Mesendoderm (in vitro differentiated cells): ENCODE data around the gene RIPOR1.

ENCODE experiments used
- DNase-seq: peaks from one replicate; pipeline ENCODE4 v3.0.0; 2013
- H2AK5ac ChIP-seq: 2 replicates; pipeline ENCODE4 v1.6.1; 2013; ENCODE audit warnings: low read length, inconsistent platforms
- H2BK120ac ChIP-seq: 2 replicates; pipeline ENCODE4 v1.6.1; 2013; ENCODE audit warnings: low read depth, mild to moderate bottlenecking, low read length, moderate library complexity, mixed read lengths
- H2BK15ac ChIP-seq: replicated peaks from 2 replicates; pipeline ENCODE4 v1.6.1; 2013; ENCODE audit warnings: low read depth, mild to moderate bottlenecking, moderate library complexity
- H2BK5ac ChIP-seq: 2 replicates; pipeline ENCODE4 v1.6.1; 2013; ENCODE audit warnings: low read length, inconsistent platforms
- H3K18ac ChIP-seq: 2 replicates; pipeline ENCODE4 v1.6.1; 2013; ENCODE audit warnings: mild to moderate bottlenecking, low read length, mixed read lengths
- H3K23ac ChIP-seq: one replicate; pipeline ENCODE4 v1.6.1; 2013; ENCODE audit warnings: low read length
- H3K27ac ChIP-seq: 2 replicates; pipeline ENCODE4 v1.5.1; 2013; ENCODE audit warnings: low read depth, mild to moderate bottlenecking, inconsistent platforms, low read length, moderate library complexity
- H3K27me3 ChIP-seq: 2 replicates; pipeline ENCODE4 v1.6.1; 2013; ENCODE audit warnings: low read length, control low read depth, mild to moderate bottlenecking, inconsistent platforms; ENCODE audit not compliant: insufficient read depth, poor library complexity
- H3K36me3 ChIP-seq: 2 replicates; pipeline ENCODE4 v1.6.1; 2013; ENCODE audit warnings: low read length, inconsistent platforms; ENCODE audit not compliant: control insufficient read depth, insufficient read depth
- H3K4ac ChIP-seq: one replicate; pipeline ENCODE4 v1.6.1; 2013; ENCODE audit warnings: low read depth, mild to moderate bottlenecking, low read length, moderate library complexity
- H3K4me1 ChIP-seq: 2 replicates; pipeline ENCODE4 v1.6.1; 2013; ENCODE audit warnings: low read depth, low read length, inconsistent platforms; ENCODE audit not compliant: control insufficient read depth
- H3K4me2 ChIP-seq: 2 replicates; pipeline ENCODE4 v1.6.1; 2013; ENCODE audit warnings: low read length
- H3K4me3 ChIP-seq: 2 replicates; pipeline ENCODE4 v1.5.1; 2013; ENCODE audit warnings: mild to moderate bottlenecking, low read length
- H3K56ac ChIP-seq: one replicate; pipeline ENCODE4 v1.6.1; 2013; ENCODE audit warnings: low read length
- H3K79me1 ChIP-seq: 2 replicates; pipeline ENCODE4 v1.6.1; 2013; ENCODE audit warnings: low read length, inconsistent platforms
- H3K79me2 ChIP-seq: 2 replicates; pipeline ENCODE4 v1.6.1; 2013; ENCODE audit warnings: mild to moderate bottlenecking, low read length; ENCODE audit not compliant: control insufficient read depth, insufficient read depth
- H3K9ac ChIP-seq: 2 replicates; pipeline ENCODE4 v1.6.1; 2013; ENCODE audit warnings: low read length, inconsistent platforms
- H4K5ac ChIP-seq: one replicate; pipeline ENCODE4 v1.6.1; 2013; ENCODE audit warnings: low read length
- H4K8ac ChIP-seq: one replicate; pipeline ENCODE4 v1.6.1; 2013; ENCODE audit warnings: low read depth, mild to moderate bottlenecking, control low read depth, low read length, moderate library complexity
- WGBS: extraction: QIAGEN DNeasy Blood & Tissue Kit; methylation state at CpG from one replicate; pipeline ENCODE4 v1.1.7; 2013; ENCODE audit warnings: low lambda C conversion rate, missing lambda C conversion rate; ENCODE audit not compliant: insufficient coverage; ENCODE audit errors: extremely low coverage; 5-methylcytosine and 5-hydroxymethylcytosine counted together

RIPOR1 gene

GRCh38 chr16:67519242-67519641 is 9.4 kb upstream of the RIPOR1 start:
- no peaks in the 10 kb centered on the region for H3K36me3 ChIP-seq
- no peak overlapping the region for H2BK5ac ChIP-seq
- H3K27me3 ChIP-seq = peaks cover 3% of the 10 kb centered on the region

GRCh38 chr16:67521095-67521804 is 7.4 kb upstream of the RIPOR1 start:
- H3K4ac ChIP-seq = no peak overlapping the region
- H3K56ac ChIP-seq = peak overlapping the region; percentile 77
- H3K23ac ChIP-seq = no peak overlapping the region
- H3K9ac ChIP-seq = peak overlapping the region; percentile 62
- no peaks in the 10 kb centered on the region for H3K79me2 ChIP-seq
- peak overlapping the region; percentile 73 for H3K4me2 ChIP-seq
- no peak overlapping the region for H3K4me3 ChIP-seq
- no peaks in the 10 kb centered on the region for H3K36me3 ChIP-seq
- peak; percentile 98 for DNase-seq
- no peak overlapping the region for H2BK120ac ChIP-seq
- no peak overlapping the region for H2BK15ac ChIP-seq
- H4K8ac ChIP-seq = no peak overlapping the region
- no peak overlapping the region for H3K27ac ChIP-seq
- no peak overlapping the region for H3K18ac ChIP-seq
- no peak overlapping the region for H2BK5ac ChIP-seq
- peaks cover 3% of the 10 kb centered on the region for H3K27me3 ChIP-seq
- H3K4me1 ChIP-seq = no peaks in the 10 kb centered on the region
- no peak overlapping the region for H2AK5ac ChIP-seq
- WGBS = no CpG with 5 or more reads among the region's 25 CpGs
- no peaks in the 10 kb centered on the region for H3K79me1 ChIP-seq
- no peak overlapping the region for H4K5ac ChIP-seq

More at GRCh38 chr16:67519242-67519641, 9.4 kb upstream of the RIPOR1 start:
- Histone ChIP-seq H3K56ac (no peak overlapping the region), H4K5ac (no peak overlapping the region), H3K9ac (no peak overlapping the region), H3K4ac (no peak overlapping the region), H3K23ac (no peak overlapping the region), H3K4me3 (no peak overlapping the region), H2AK5ac (no peak overlapping the region), H2BK120ac (no peak overlapping the region), H2BK15ac (no peak overlapping the region), H3K18ac (no peak overlapping the region), H3K79me2 (no peaks in the 10 kb centered on the region), H3K4me2 (no peak overlapping the region), H4K8ac (no peak overlapping the region), H3K79me1 (no peaks in the 10 kb centered on the region), H3K27ac (no peak overlapping the region), H3K4me1 (no peaks in the 10 kb centered on the region)
- no CpG with 5 or more reads among the region's 4 CpGs for WGBS
- no peak for DNase-seq

- WGBS = no CpG with 5 or more reads among the region's 11 CpGs
- peaks cover 8% of the 10 kb centered on the region for H3K27me3 ChIP-seq
Measured at GRCh38 chr16:67525176-67525860, 3.3 kb upstream of the RIPOR1 start.

GRCh38 chr16:67526149-67526791 is 2.4 kb upstream of the RIPOR1 start:
- peak; percentile 43 for DNase-seq
- WGBS = no CpG with 5 or more reads among the region's 3 CpGs

More at GRCh38 chr16:67525176-67525860, 3.3 kb upstream of the RIPOR1 start:
- H3K27ac ChIP-seq = no peak overlapping the region
- no peak overlapping the region for H2AK5ac ChIP-seq
- no peak overlapping the region for H3K4ac ChIP-seq
- H3K9ac ChIP-seq = no peak overlapping the region
- no peaks in the 10 kb centered on the region for H3K79me2 ChIP-seq
- peaks cover 2% of the 10 kb centered on the region for H3K4me1 ChIP-seq
- no peak overlapping the region for H3K4me3 ChIP-seq
- H3K18ac ChIP-seq = no peak overlapping the region
- H2BK5ac ChIP-seq = no peak overlapping the region
- no peak for DNase-seq
- H3K36me3 ChIP-seq = no peaks in the 10 kb centered on the region
- H3K23ac ChIP-seq = no peak overlapping the region
- no peak overlapping the region for H4K5ac ChIP-seq
- H4K8ac ChIP-seq = no peak overlapping the region
- H3K79me1 ChIP-seq = no peaks in the 10 kb centered on the region
- H2BK15ac ChIP-seq = no peak overlapping the region
- H2BK120ac ChIP-seq = no peak overlapping the region
- H3K4me2 ChIP-seq = no peak overlapping the region
- no peak overlapping the region for H3K56ac ChIP-seq

GRCh38 chr16:67528870-67529581 is 397 bp downstream of the RIPOR1 start:
- WGBS = no CpG with 5 or more reads among the region's 65 CpGs
- H2AK5ac ChIP-seq = no peak overlapping the region
- H4K5ac ChIP-seq = no peak overlapping the region
- no peak overlapping the region for H3K27ac ChIP-seq
- H2BK15ac ChIP-seq = no peak overlapping the region
- peaks cover 32% of the 10 kb centered on the region for H3K27me3 ChIP-seq
- H3K79me2 ChIP-seq = no peaks in the 10 kb centered on the region
- peak overlapping the region; percentile 85 for H3K56ac ChIP-seq
- peak overlapping the region; percentile 0 for H3K23ac ChIP-seq
- H3K9ac ChIP-seq = peak overlapping the region; percentile 68
- peak overlapping the region; percentile 71 for H3K4me2 ChIP-seq
- H4K8ac ChIP-seq = no peak overlapping the region
- no peak overlapping the region for H2BK120ac ChIP-seq
- H2BK5ac ChIP-seq = no peak overlapping the region
- H3K36me3 ChIP-seq = no peaks in the 10 kb centered on the region
- H3K4me3 ChIP-seq = peak overlapping the region; percentile 35
- peak overlapping the region; percentile 56 for H3K4ac ChIP-seq
- H3K79me1 ChIP-seq = no peaks in the 10 kb centered on the region
- H3K4me1 ChIP-seq = peaks cover 2% of the 10 kb centered on the region
- DNase-seq = peak; percentile 42
- H3K18ac ChIP-seq = peak overlapping the region; percentile 64

More at GRCh38 chr16:67526149-67526791, 2.4 kb upstream of the RIPOR1 start:
- no peak overlapping the region for H3K56ac ChIP-seq
- no peak overlapping the region for H2BK15ac ChIP-seq
- H3K27ac ChIP-seq = no peak overlapping the region
- no peak overlapping the region for H3K18ac ChIP-seq
- peaks cover 17% of the 10 kb centered on the region for H3K27me3 ChIP-seq
- H2AK5ac ChIP-seq = no peak overlapping the region
- no peak overlapping the region for H4K8ac ChIP-seq
- no peaks in the 10 kb centered on the region for H3K79me2 ChIP-seq
- H2BK120ac ChIP-seq = no peak overlapping the region
- H3K79me1 ChIP-seq = no peaks in the 10 kb centered on the region
- H3K4me3 ChIP-seq = no peak overlapping the region
- H3K23ac ChIP-seq = no peak overlapping the region
- H3K4me1 ChIP-seq = peaks cover 2% of the 10 kb centered on the region
- no peak overlapping the region for H3K4ac ChIP-seq
- no peak overlapping the region for H2BK5ac ChIP-seq
- H3K36me3 ChIP-seq = no peaks in the 10 kb centered on the region
- H3K9ac ChIP-seq = no peak overlapping the region
- no peak overlapping the region for H4K5ac ChIP-seq
- no peak overlapping the region for H3K4me2 ChIP-seq
